Dedifferentiated amniotic fluid mesenchymal stem cell (primary cell): Measurements from ENCODE around the gene ANKRD11.
"Not testable (repeated sequence)": the region's sequence is repeated elsewhere in the genome, so short reads cannot be mapped to it uniquely, and the experiment has no call there.

Experiments used
- DNase-seq: peaks from one replicate; pipeline ENCODE4 v3.0.0-alpha.2; 2016; ENCODE audit errors: extremely low spot score

ANKRD11 gene

DNA sequence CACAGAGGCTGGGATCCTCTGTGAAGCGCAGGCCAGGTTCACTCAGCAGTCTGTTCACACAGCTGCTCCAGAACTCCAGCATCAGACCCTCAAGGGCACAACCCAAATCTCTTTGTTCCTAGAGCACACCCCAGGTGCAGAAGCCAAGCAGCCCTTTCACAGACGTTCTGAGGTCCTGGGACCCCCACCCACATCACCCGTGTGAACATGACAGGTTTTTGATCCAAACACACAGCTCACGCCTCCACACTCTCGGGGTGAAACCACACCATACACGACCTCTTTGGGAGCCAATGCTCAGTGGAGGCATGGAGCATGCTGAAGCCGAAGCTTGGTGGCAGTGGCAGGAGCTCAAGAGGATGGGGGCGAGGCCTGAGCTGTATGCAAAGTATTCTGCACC lies 175.5 kb downstream of the ANKRD11 start:
- no peak for DNase-seq

DNA sequence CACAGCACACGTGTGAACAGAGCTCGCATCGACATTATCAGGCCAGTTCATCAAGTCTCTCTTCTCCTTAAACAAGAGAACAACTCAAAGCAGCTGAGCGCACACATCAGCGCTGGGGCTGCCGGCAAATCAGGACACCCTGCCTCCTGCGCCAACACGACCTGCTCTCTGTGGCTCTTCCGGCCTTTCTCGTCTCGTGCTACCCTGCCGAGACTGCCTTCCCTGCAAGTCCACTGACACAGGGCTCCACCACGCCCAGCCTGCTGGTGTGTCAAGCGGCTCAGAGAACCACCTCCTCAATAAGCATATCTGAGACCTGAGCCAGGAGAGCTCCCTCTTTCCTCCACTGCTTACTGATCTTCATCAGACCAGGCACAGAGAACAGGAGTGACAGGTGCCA lies 176.0 kb downstream of the ANKRD11 start:
- no peak for DNase-seq

DNA sequence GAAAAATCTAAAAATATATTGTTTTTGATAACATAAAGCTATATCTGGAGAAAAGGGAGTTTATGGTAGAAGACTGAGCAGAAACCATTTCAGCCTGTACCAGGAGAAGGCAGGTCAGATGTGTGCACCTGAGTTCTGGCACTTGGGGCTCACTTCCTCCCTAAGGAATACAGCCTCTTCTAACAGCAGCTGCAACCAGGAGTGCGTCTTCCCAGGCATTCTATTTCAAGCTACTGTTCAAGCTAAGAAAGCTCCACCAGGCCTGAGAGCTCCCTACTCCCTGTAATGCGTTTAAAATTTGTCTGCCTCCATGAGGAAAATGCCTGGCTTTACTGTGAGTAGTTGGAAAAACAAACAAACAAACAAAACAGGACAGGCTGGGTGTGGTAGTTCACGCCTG lies 176.8 kb downstream of the ANKRD11 start:
- DNase-seq: no peak

DNA sequence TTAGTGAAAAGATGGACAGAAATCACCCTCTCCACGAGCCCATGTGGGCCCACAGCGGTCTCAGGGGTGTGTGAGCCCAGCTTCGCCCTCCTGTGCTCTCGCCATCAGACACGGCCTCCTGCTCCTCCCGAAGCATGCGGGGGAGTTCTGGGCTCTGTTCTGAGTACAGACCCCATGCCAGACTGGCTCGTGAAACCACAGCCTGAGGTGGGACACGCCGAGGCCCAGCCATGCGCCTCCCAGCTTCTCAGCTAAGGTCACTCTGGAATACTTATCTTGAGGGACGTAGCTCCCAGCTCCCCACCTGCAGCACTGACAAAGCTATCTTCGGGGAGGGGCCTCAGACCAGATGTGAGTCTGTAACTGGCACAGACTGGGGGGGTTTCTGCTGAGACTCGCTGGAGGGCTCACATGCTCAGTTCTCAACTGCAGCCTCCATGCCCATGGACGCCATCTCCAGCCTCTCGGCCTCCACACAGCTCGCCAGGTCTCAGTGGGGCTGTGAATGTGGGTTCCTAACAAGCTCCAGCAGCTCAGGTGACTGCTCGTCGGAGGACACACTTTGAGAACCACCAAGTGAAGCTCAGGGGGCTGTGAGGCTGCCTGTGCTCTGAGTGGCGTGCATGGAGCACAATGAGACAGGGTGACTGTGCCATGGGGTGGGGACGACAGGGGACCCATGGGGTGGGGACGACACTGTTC lies 177.6 kb downstream of the ANKRD11 start:
- DNase-seq: no peak

DNA sequence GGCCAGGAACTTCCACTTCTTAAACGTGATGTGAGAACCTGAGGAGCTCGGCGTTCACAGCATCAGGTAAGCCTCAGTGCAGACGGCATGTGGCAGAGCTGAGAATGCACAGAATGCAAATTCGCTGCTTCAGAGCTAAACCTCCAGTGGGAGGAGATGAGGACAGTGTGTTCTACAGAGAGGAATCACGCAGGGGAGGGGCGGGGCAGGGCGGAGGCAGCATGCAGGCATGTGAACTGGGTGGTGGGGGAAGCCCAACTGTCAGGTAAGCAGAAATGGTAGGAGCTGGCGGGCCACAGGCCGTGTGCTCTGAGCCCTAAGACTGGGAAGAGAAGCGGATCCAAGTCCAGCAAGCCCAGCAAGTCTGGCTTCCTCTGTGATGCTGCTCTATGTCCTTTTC lies 178.2 kb downstream of the ANKRD11 start:
- no peak for DNase-seq

DNA sequence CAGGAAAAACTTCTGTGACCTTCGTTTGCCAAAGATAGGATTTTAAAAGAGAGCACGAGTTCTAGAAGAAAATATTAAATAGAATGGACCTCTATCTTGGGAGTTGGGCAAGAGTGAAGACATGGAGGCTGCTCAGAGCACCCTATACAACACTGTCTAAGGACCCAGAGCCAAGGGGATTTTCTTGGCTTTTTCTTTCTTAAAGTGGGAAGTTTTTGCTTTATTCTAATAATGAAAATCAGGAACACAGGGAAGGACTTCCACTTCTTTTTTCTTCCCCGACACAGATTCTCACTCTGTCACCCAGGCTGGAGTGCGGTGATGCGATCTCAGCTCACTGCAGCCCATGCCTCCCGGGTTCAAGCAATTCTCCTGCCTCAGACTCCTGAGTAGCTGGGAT lies 178.7 kb downstream of the ANKRD11 start:
- no peak for DNase-seq

DNA sequence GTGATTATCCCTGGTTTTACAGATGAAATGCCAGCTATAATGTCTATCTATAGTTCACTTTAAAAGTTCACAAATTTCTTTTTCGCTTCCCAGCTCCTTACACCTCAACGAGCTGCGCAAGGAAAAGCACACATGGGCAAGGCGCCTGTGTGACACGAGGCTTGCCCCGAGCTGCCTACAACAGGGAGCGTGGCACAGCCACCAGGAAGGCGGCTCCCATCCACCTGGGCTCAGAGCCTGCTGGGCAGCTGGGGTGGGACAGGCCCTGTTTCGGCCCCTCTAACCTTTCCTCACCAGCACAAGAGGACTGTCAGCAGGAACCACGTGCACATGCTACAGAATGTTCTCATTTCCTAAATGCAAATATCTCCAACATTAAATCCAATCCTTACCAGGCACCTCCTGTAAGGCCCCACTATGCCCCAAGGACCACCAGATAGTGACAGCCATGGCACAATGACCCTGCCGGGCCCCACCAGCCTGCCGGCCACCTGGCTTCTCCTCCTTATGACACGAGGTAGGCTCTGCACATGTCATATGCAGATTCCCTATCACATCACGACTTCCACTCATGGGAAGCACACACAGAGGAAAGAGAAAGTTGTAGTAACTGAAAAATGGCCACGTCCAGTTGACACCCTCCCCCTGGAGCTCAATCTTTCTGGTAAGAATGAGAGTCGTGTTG lies 180.8 kb downstream of the ANKRD11 start:
- DNase-seq: no peak

DNA sequence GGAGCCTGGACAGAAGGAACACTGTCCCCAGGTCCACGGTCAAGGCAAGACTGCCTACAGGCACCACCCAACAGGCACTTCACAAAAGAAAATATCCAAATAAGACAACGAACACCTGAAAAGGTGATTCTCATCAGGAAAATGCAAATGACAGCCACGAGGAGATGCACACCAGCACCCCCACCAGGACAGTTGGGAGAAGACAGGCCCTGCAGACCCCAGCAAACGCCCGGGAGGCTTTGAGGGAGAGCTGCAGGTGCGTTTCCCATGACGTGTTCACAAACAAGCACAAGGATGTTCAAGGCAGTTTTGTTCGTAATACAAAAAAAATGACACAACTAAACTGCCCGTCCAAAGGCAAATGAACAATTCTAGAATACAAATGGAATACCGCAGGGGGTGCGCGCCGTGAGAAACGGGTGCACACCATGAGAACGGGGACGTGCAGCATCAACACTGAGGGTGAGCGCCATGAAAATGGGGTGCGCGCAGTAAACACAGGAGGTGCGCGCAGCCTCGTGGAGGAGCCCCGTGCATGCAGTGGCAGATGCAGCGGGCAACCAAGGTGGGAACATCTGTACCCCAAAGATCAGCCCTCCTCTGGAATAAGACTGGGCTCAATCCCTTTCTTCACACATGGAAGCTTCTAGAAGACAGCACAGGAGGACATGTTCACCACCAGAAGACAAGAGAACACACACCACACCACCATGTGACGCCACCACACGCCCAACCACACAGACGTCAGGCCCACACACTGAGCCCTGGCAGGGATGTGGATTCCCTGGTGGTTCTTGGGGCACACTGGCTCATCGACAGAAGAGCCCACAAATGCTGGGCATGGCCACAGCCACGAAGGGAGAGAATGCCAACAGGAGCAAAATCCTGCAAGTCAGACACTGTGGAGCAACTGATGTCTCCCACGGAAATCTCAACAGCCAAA lies 181.7 kb downstream of the ANKRD11 start:
- DNase-seq: no peak

DNA sequence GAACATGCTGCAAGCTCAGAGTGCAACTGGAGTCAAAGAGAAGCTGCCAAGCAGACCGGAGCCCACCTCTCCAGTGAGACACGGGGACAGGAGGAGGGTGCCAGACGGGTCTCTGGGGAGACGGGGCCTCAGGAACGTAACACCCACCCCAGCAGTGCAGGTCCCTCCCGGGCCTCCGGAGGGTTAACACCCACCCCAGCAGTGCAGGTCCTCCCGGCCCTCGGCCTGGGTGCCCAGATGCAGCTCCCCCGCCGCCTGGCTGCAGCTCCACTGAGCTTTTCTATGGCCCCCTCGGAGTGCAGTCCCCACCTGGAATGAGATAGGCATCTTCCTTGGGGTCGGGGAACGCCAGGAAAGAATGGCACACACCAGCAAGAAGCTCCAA lies 182.9 kb downstream of the ANKRD11 start:
- no peak for DNase-seq

DNA sequence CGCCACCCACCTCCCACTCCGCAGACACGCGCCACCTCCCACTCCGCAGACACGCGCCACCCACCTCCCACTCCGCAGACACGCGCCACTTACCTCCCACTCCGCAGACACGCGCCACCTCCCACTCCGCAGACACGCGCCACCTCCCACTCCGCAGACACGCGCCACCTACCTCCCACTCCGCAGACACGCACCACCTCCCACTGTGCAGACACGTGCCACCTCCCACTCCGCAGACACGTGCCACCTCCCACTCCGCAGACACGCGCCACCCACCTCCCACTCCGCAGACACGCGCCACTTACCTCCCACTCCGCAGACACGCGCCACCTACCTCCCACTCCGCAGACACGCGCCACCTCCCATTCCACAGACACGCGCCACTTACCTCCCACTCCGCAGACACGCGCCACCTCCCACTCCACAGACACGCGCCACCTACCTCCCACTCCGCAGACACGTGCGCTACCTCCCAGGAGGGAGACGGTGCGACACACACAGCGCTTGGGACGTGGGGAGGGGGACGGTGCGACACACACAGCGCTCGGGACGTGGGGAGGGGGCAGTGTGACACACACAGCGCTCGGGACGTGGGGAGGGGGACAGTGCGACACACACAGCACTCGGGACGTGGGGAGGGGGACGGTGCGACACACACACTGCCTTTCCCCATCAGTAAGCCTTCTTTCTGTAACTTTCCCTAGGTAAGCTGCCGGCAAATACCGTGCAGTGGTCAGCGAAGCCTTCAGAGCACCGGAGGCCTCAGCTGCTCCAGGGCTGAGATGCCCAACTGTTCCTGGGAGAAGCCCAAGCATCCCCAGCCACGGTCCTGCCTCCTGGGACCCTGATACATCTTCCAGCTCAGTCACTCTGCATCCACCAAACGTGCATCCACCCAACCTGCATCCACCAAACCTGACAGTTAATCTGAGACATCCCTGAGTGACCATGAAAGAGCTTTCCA lies 183.6 kb downstream of the ANKRD11 start:
- DNase-seq: not testable (repeated sequence)

DNA sequence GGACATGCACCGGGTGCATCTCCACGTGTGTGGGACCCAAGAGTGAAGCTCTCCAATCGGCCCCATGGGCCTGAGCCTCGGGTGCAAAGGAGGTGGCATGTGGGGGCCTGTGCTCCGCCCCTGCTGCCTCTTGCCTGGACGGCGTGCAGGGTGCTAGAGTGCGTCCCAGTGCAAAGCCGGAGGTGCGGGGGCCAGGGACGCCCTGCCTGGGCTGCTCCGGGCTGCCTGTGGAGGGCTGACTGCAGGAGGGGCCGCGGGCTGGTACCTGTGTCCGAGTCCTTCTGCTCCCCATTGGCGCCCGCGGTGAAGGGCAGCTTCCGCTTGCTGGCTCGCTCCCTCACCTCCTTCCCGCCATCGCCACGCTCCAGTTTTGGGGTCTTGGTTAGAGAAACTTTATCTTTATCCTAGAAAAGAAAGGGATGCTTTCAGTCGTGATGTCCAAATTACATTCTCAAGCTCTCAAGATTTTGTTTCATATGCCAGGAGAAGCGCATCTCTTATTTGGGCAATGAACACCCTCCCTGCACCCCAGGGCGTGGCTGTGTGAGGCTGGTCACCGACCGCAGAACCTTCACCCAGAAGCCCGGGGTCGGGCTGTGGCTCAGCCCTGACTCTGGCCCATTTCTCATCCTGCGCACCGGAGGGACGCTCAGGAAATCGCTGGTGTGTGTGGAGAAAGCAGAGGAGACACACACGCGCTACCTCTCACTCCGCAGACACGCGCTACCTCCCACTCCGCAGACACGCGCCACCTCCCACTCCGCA lies 185.2 kb downstream of the ANKRD11 start:
- no peak for DNase-seq

DNA sequence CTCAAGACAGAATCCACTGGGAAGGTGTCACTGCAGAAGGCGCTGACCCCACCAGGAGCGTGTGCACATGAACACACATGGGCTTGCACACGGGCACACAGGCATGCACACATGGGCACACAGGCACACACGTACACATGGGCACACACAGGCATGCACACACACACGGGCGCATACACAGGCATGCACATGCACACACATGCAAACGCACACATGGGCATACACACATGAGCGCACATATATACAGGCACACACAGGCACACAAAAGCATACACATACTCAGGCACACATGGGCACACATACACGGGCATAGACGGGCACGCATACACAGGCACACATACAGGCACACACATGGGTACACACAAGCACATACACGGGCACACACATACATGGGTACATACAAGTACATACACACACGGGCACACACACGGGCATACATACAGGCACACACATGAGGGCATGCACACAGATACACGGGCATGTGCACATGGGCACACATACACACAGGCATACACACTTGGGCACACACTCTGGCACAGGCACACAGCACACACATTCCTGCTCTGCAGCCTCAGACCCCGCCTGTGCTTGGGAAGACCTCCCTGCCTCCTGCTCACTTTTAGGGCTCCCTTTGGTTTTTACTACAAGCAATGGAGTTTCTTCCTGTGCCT lies 186.0 kb downstream of the ANKRD11 start:
- no peak for DNase-seq

DNA sequence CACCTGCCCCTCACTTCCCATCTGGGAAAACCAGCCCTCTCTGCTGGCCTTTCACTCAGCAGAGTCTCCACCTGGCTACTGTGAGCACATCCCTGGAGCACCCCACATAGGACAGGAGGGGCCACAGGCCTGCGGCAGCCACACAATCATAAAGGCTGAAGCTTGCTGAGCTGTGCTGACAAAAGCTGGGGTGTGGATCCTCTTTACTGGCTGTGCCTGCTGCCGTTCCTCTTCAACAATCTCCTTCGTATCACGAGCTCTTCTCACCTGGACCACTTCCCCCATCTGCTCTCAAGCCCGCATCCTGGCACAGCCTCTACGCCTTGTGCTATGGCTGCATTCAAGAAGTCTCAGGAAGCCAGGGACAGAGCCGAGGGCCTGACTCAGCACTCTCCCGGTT lies 186.7 kb downstream of the ANKRD11 start:
- no peak for DNase-seq

DNA sequence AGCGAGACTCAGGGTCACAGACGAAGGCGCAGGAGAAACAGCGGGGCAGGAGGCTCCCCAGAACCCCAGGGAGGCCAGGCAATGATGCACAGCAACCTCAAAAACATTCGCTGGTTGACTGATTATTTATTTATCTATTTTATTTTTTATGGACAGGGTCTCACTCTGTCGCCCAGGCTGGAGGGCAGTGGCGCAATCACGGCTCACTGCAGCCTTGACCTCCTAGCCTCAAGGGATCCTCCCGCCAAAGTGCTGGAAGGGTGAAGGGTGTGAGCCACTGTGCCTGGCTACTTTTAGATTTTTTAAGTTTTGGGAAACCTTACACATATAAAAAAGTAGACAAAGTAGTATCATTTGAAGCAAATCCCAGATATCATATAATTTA lies 189.4 kb downstream of the ANKRD11 start:
- DNase-seq: no peak

DNA sequence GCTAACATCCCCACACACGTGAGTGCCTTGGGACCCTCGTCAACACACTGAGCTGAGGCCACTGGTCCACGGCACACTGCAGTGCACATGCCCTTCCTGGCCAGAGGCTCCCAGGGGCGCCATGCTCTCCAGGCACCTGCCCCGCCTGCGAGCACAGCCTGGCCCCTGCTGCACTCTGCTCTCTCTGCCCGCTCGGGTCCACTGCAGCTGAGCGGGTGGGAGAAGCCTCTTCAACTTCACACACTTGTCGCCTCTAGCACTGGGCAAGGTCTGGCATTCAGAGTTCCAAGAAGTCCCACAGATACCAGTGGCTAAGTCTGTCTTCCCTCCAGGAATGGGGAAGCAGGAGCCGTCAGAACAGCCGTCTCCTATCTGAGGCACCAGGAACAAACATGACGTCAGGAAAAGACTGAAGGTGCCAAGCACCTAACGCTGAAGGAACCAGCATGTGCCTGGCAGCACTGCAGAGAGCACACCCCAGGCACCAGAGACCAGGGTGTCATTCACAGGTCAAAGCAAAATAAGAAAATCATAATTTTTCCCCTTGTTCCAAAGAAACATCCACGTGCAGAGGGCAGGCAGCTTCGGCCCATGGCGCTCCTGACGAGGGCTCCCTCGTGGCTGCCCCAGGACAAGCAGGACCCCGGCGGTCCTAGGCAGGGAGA lies 189.9 kb downstream of the ANKRD11 start:
- DNase-seq: no peak

DNA sequence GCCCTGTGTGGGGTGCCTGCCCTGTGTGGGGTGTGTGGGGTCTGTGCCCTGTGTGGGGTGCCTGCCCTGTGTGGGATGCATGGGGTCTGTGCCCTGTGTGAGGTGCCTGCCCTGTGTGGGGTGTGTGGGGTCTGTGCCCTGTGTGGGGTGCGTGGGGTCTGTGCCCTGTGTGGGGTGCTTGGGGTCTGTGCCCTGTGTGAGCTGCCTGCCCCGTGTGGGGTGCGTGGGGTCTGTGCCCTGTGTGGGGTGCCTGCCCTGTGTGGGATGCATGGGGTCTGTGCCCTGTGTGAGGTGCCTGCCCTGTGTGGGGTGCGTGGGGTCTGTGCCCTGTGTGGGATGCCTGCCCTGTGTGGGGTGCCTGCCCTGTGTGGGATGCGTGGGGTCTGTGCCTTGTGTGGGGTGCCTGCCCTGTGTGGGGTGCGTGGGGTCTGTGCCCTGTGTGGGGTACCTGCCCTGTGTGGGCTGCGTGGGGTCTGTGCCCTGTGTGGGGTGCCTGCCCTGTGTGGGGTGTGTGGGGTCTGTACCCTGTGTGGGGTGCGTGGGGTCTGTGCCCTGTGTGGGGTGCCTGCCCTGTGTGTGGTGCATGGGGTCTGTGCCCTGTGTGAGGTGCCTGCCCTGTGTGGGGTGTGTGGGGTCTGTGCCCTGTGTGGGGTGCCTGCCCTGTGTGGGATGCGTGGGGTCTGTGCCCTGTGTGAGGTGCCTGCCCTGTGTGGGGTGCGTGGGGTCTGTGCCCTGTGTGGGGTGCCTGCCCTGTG lies 190.8 kb downstream of the ANKRD11 start:
- not testable (repeated sequence) for DNase-seq

DNA sequence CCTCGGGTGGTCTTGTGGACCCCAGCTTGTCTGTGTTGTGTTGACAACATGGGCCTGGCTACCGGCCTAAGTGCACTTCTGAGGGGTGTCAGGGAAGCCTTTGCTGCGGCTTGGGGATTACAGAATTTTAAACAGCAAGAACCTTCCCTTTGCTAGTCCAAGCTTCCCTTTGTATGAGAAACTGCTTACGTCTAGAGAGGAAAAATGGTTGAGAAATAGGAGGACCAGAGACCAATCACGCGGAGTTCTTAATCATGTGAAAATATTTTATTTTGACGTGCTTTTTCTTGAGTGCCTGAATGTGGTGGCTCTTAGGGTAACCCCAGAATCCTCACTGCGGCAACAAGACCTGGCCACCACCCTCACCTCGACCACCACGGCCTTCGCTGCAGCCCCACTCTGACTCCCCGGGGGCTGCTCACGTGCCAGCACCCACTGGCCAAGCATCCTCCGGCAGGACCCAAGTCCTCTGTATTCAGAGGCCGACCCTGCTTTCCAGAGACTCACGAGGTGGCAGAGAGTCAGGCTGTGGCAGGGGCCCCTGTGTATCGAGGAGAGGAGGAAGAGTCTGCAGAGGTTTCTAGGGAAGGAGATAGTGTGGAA lies 191.6 kb downstream of the ANKRD11 start:
- no peak for DNase-seq

DNA sequence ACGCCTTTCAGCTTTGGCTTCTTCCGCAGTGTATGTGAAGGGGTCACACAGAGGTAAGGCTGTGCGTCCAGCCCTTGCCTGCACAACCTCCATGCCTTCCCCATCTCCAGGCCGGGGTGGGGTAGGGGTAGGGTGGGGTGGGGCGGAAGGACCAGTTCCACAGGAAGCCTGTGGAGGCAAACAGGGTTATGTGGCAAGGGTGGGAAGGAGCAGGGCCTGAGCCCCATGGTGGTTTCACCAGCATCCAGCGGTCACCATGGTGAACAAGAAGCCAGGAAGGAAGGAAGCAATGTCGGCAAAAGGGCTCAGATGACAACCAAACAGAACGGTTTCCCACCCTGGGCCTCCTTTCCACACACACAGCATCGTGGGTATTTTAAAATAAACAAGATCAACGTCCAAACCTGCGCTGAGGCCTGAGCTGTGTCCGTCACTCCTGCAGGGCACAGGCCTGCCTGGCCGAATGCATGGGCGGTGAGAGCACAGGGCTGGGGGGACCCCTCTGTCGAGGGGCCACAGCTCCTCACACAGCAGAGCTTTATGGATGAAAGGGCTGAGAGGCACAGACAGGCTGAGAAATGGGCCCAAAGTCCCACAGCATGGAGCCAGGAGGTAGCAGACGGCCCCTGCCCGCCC lies 192.3 kb downstream of the ANKRD11 start:
- DNase-seq: no peak
